ENCODE data around the gene RERE. TPM values are rescaled to one million over a fixed set of nuclear protein-coding genes. Genes with fewer than 3 reads are reported as not detected.

RERE gene
- total RNA-seq, 3 donors from 2014 or later, result 99.5 to 204 (median 174) TPM

DNA sequence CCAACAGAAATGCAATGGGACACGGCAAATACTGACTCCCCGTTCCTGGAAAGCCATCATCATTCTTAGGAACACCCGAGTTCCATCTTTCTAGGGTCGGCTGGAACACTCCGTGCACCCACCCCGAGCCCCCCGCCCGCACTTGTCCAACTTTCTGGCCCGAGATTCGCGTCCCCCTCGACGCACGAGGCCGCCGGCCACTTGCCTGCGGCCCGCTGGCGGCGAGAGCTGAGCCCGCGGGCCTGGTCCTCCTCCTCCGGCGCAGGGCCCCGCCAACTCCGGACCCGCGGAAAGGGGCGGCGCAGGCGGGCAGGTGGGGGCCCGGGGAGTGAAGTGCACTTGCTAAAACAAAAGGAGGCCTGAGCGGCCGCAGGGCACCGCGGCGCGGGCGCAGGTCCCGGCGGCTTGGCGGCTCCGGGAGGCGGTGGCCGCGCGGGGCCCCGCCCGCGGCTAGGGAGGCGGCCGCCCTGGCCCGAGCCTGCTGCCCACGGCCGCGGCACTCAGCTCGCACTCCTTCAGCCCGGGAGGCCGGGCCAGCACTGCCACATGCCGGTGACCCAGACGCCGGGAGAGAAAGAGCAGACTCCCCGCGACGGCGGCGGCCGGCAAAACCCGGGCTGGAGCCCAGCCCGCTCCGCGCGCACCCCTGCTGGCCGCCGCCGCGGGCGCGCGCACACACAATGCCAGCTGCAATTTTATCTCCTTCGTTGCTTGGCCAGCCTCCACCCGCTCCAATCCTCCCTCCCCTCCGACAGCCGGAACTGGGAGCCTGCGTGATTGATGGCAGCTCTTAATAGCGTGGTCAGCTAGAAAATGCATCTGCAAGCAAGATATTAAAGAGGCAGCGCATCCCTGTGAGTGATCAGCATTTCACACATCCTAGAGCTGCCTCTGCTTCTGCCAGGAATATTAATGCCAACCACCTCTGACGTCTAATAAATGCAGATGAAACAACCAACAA is 114.3 kb downstream of the RERE start:
- H3K9me3 ChIP-seq, result no peaks in the 10 kb centered on the region
- TF ChIP-seq, protein P1, sequence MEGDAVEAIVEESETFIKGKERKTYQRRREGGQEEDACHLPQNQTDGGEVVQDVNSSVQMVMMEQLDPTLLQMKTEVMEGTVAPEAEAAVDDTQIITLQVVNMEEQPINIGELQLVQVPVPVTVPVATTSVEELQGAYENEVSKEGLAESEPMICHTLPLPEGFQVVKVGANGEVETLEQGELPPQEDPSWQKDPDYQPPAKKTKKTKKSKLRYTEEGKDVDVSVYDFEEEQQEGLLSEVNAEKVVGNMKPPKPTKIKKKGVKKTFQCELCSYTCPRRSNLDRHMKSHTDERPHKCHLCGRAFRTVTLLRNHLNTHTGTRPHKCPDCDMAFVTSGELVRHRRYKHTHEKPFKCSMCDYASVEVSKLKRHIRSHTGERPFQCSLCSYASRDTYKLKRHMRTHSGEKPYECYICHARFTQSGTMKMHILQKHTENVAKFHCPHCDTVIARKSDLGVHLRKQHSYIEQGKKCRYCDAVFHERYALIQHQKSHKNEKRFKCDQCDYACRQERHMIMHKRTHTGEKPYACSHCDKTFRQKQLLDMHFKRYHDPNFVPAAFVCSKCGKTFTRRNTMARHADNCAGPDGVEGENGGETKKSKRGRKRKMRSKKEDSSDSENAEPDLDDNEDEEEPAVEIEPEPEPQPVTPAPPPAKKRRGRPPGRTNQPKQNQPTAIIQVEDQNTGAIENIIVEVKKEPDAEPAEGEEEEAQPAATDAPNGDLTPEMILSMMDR (IDR thresholded peaks at IDR 0.05), result peak; percentile 15
- DNase-seq (peak; percentile 93 to 95 (median 93)), ATAC-seq (peak; percentile 94)
- peaks cover 28% of the 10 kb centered on the region for H3K4me1 ChIP-seq (ENCODE audit: low read depth)
- intact Hi-C loops (cut with DNase I, micrococcal nuclease), result no loop called here
- H3K4me3 ChIP-seq, result peak overlapping the region; percentile 21
- no peaks in the 10 kb centered on the region for H3K36me3 ChIP-seq (ENCODE audit: low read depth)

DNA sequence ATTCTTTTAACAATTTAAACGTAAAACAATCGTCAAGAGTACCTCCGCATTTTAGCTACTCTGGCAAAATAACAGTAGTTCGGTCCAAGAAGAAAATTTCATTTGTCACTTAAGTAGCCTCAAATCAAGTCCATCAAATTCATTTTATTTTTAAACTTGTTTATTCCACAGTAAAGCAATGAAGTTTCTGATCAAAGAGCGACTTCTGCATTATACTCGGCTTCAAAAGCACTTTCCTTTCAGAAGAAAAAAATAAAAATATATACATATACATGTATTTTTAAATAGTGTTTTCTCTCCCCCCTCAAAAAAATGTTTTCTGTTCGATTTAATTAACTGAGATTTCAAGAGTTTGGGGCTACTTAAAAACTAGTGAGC is 115.0 kb downstream of the RERE start:
- TF ChIP-seq, protein P1 (IDR thresholded peaks at IDR 0.05), result no peak
- peaks cover 28% of the 10 kb centered on the region for H3K4me1 ChIP-seq (ENCODE audit: low read depth)
- peak overlapping the region; percentile 21 for H3K4me3 ChIP-seq
- intact Hi-C loops (cut with DNase I, micrococcal nuclease), result no loop called here
- no peaks in the 10 kb centered on the region for H3K36me3 ChIP-seq (ENCODE audit: low read depth)
- DNase-seq, result no peak
- no peak for ATAC-seq
- H3K9me3 ChIP-seq, result no peaks in the 10 kb centered on the region

DNA sequence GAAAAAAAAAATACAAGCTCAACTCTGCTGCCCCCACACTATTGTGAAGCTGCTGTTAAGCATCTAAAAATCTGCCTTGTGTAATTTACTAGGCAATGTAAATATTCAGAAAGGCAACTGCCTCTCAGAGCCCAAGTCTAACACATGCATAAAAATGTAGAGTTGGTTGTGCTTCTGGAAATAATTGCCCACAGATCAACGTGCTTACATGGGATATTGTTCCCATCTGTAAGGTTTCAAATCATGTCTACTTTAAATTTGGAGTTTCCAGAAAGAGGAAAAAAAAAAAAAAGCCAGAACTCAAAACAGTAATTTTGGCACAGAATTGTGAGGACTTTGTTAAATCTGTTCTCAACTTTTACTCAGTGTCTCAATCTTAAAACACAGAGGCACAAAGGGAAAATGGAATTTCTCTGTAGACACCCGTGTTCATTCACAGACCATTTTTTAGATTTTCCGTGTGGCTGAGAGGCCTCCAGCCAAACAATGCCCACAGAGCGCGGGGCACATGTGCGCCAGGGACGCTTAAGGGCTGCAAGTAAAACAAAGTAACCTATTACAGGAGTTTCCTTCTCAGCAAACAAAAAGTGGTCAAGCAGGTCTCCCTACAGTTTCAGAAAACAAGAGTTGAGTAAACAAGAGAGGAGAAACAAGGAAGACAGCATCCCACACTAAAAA is 115.5 kb downstream of the RERE start:
- ATAC-seq, result peak; percentile 54
- H3K4me1 ChIP-seq (ENCODE audit: low read depth), result peaks cover 28% of the 10 kb centered on the region
- intact Hi-C loops (cut with DNase I, micrococcal nuclease), result no loop called here
- no peaks in the 10 kb centered on the region for H3K9me3 ChIP-seq
- H3K4me3 ChIP-seq, result no peak overlapping the region
- TF ChIP-seq, protein P1 (IDR thresholded peaks at IDR 0.05), result no peak
- peak; percentile 69 to 71 (median 70) for DNase-seq
- no peaks in the 10 kb centered on the region for H3K36me3 ChIP-seq (ENCODE audit: low read depth)

DNA sequence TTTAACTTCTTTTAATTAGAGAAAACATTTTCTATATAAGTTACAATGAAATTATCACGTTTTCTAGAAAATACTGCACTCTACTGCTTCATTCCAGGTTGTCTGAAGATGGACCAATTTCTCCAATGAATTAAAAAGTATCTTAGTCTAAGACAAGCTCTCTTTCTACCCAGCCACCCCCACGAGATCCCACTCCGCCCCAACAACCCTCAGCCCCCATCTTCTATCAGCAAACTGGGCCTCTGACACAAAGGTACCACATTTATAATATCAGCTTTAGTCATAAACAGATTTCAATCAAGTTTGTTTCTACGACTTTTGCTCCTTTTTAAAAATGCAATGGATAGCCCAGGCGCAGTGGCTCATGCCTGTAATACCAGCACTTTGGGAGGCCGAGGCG is 117.8 kb downstream of the RERE start:
- no peak for DNase-seq
- no peaks in the 10 kb centered on the region for H3K9me3 ChIP-seq
- H3K36me3 ChIP-seq (ENCODE audit: low read depth), result no peaks in the 10 kb centered on the region
- no peak overlapping the region for H3K4me3 ChIP-seq
- H3K4me1 ChIP-seq (ENCODE audit: low read depth), result peaks cover 28% of the 10 kb centered on the region
- ATAC-seq, result no peak
- TF ChIP-seq, protein P1 (IDR thresholded peaks at IDR 0.05), result no peak
- intact Hi-C loops (cut with DNase I, micrococcal nuclease), result no loop called here

DNA sequence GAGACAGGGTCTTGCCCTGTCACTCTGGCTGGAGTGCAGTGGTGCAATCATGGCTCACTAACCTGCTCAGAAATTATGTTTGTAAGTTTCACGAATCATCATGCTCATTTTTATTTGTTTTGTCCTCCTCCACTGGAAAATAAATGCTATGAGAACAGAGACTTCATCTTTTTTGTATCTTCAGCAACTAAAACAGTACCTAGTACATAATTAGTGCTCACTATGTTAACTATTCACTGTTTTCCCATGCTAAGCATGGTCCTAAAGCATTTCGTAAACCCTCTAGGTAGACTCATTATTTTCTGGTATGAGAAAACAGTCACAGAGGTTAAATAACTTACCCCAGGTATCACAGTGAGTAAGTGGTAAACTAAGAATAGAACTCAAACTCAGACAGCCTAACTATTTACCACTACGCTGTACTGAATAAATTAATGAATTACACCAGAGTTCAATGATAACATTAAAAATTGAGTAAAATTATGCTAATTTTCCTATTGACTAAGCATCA is 118.4 kb downstream of the RERE start:
- no peak for ATAC-seq

More for the DNA sequence above, 118.4 kb downstream of the RERE start:
- Histone ChIP-seq H3K4me1 (ENCODE audit: low read depth) (peaks cover 27% of the 10 kb centered on the region), H3K9me3 (no peaks in the 10 kb centered on the region), H3K4me3 (no peak overlapping the region), H3K36me3 (ENCODE audit: low read depth) (no peaks in the 10 kb centered on the region)
- intact Hi-C loops (cut with DNase I, micrococcal nuclease), result no loop called here
- TF ChIP-seq, protein P1 (IDR thresholded peaks at IDR 0.05), result no peak
- DNase-seq, result no peak

All from mucosa of descending colon (tissue), 3 donors.